Posterior cingulate gyrus (tissue), 11 donors: ENCODE data around the gene CACNA2D4.

ENCODE experiments used
- DNase-seq, 10 donors: peaks; one replicate each; pipeline versions ENCODE4 v3.0.0 to v3.0.0-alpha.2; 2020 to 2021; ENCODE audit warnings: mixed read lengths in 3 of 10
- intact Hi-C: fragments of 100-400 bp; cut with DNase I; formaldehyde crosslinking; loops from one replicate; pipeline ENCODE4 v1.15.1; 2023

CACNA2D4 gene

DNA sequence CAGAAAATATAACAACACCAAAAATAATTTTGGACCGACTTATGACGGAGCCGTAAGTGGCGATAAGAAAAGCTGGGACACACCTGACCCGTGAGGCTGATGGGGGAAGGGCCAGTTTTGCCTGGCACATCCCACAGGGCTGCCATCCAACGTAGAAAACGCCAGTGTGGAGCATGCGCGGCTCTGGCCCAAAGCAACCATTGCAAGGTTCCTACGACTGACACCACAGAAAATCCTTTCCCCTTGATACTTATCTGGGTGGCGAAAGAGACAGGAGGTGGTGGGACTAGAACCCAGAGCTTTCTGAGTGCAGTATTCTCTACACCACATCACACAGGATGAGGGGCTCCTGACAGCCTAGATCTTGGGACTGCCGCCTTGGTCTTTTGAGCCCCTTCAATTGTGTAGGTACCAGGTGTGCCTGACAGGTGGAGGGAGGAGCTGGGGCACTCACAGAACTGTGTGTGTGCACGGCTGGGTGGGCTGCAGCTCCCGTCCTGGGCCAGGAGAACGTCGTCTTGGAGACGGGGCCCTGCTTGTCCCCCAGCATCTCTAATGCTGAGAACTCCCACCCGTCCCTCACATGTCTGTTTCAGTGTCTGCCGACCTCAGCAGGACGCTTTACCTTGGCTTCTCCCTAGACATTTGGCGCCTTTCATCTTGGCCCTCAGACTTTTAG is 17.4 kb upstream of the CACNA2D4 start:
- peak in 7 of 10 donors; percentile 34 to 92 (median 75) for DNase-seq
- intact Hi-C loops, result no loop called here

DNA sequence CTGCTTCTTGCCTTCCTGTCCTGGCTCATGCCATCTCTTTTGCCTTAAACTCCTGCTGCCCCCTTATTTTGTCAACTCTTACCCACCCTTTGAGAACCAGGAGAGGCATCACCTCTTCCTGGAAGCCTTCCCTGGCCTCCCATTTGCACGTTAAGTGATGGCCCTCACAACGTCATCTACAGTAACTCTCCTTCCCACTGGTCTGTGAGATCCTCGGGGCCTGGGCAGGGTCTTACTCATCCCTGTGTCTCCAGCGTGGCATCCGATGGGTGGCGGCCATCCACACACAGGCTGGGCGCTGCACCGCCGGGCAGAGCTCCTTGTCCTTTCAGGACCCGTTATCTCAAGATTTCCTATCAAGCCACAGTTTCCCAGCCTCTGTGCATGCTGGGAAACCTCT is 16.8 kb upstream of the CACNA2D4 start:
- peak in 2 of 10 donors; percentile 79 to 85 for DNase-seq
- intact Hi-C loops, result no loop called here

DNA sequence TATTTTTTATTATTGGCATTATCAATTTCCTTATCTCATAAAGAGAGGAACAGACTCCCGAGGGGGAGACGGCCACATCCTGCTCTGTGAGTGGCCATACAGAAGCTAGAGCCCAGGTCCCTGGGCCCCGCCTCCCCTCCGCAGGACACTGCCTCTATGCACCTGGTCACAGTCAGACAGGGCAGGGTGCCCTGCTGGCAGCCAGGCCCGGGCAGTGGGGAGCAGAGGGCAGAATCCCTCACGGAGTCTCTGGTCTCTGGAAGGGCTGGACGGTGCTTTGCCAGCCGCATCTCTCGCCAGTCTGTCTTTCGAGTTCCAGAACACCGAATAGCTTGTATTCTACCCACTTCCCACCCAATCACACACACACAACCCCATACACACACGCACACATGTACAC is 16.4 kb upstream of the CACNA2D4 start:
- intact Hi-C loops, result no loop called here
- DNase-seq, result peak in 3 of 10 donors; percentile 13 to 82 (median 62)

DNA sequence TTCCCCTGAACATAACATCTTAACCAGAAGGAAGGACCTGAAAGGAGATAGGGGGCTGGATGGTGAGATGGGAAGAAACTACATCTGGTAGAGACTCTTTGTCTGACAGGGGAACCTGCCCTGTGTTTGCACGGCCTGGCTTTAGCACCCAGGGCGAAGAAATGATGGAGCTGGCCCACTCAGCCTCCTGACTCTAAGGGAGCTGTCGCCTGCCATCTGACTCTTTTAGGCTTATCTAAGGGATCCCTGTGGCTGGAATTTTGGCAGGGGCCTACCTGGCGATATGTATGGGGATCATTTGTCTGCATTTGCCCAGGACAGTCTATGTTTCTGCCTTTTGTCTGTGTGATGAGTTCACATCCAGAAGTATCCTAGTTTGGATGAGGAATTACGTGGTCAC is 15.6 kb upstream of the CACNA2D4 start:
- intact Hi-C loops, result no loop called here
- DNase-seq, result peak in 4 of 10 donors; percentile 2 to 56 (median 40)

DNA sequence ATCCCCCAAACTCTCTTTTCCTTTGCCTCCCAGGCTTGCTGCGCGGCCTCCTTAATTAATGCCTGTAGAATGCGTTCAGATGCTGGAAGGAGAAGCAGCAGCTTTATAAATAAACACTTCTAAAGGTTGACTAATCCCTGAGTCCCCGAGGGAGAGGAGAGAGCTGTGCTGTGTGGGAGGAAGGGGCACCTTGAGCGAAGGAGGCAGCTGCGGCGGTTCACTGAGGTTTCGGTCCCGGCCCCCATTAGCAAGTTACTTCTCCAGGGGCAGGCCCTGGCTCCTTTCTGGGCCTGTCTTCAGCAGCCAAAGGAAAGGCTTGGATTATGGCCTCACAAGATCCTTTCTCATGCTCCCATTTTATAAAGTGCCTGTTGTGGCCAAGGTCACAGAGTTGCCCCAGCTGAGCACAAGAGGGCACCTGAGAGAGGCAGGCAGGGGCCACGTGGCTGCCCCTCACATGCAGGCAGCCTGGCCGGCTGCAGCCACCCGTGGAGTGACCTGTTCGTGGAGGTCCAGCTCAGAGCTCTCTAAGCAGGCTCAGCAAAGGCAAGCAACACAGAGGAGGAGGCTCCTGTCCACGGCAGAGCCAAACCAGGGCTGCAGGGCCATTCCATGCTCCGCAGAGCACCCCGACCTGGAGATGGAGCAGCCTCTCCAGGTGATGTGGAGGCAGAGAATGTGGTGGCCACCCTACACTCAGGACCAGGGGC is 15.0 kb upstream of the CACNA2D4 start:
- intact Hi-C loops, result no loop called here
- peak in 5 of 10 donors; percentile 11 to 79 (median 64) for DNase-seq

DNA sequence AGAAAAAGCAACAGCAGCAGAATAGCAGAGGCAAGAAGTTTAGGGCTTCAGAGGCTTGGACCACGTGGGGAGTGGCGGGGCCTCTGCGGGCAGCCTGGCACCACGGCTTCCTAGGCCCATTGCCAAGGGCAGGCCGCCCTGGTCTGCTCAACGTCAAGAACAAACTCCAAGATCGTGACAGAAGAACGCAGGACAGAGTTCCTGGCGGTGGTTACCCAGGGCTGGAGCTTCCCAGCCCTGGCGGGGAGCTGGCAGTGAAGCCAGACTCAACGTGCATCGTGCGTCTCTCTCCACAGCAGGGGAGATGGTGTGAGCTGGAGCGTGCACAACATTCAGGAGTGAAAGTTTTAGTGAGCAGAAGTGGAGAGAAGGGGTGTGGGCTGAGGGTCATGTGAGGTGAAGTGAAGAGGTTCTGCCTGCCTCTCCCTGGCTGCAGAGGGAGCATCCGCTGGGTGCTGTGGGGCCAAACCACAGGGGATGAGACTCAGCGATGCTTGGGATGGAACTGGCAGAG is 13.9 kb upstream of the CACNA2D4 start:
- intact Hi-C loops, result no loop called here
- peak in 7 of 10 donors; percentile 46 to 93 (median 75) for DNase-seq

DNA sequence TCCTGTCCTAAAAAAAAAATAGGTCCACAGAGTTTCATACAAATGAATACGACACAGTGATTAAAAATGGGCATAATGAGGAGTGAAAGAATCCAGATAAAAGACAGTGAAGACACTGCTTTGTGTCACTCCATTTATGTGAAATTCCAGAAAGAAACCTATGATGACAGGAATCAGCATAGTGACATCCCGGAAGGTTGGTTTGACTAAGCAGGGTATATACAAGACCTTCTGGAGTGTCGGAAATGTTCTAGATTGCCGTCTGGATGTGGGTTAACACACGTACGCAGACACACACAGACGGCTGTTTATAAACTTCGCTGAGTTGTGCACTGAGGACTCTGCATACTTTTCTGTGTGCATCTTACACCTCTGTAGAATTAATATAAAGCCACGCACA is 13.2 kb upstream of the CACNA2D4 start:
- intact Hi-C loops, result no loop called here
- peak in 1 of 10 donors; percentile 13 for DNase-seq

DNA sequence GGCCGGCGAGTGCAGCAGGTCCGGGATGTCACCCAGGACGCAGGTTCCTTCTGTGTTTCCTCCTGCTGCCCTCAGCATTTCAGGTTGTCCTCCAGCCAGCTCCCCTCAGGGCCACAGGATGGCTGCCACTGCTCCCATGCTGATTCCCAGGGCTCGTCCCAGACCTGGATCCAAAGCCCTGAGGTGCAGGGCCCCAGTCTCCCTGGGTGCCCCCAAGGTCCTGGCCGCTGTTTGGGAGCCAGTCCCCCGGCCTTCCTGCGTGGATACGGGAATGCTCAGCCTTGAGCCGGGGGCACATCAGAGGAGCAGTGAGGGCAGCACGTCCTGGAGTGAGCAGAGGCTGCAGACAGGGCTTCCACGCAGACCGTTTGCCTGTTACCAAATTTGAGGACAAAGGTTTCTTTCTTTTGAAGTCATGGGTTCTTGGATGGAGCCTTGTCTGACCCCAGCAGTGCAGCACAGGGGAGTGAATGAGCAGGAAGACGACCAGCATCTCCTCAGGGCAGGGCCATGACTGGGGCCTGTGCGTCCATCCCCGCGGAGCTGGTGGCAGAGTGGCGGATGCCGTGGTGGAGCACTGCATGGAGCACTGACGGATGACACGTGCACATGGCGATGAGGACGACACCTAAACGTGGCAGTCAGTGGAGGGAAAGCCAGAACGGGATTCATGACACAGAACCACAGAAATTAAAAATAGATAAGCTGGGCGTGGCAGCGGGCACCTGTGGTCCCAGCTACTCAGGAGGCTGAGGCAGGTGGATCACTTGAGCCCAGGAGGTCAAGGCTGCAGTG is 12.5 kb upstream of the CACNA2D4 start:
- intact Hi-C loops, result no loop called here
- peak in 5 of 10 donors; percentile 11 to 71 (median 67) for DNase-seq

DNA sequence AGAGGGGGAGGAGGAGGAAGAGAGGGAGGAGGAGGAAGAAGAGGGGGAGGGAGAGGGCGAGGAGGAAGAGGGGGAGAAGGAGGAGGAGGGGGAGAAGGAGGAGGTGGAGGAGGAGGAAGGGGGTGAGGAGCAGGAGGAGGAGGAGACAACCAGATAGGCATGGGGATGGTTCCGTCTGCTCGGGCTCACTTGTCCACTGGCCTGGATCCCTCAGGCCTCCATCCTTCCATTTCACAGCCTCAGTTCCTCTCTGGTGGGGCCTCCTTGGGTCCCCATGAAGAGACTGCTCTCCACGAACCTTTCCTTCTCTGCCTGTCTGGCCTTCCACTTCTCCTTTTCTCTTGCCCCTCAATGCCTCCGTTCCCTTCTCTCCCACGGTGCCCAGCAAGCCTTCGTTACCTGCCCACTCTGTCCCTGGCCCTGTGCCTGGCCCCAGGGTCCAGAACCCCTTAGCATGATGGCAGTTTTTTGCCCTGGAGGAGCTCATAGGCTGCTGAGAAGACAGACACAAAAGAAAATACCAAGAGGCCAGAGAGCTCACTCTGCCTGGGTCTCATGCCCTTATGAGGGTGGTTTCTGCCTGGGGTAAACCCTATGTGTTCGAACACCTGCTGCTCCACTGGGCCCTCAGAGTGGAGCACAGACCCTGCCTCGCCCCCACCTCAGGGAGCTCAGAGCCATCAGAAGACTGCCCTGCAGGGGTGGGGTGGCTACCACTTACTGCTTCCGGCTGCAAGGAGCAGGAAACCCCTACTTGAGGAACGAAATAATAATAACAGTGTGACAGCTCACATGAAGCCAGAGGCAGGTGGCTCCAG is 11.7 kb upstream of the CACNA2D4 start:
- intact Hi-C loops, result no loop called here
- peak in 4 of 10 donors; percentile 6 to 42 (median 36) for DNase-seq

DNA sequence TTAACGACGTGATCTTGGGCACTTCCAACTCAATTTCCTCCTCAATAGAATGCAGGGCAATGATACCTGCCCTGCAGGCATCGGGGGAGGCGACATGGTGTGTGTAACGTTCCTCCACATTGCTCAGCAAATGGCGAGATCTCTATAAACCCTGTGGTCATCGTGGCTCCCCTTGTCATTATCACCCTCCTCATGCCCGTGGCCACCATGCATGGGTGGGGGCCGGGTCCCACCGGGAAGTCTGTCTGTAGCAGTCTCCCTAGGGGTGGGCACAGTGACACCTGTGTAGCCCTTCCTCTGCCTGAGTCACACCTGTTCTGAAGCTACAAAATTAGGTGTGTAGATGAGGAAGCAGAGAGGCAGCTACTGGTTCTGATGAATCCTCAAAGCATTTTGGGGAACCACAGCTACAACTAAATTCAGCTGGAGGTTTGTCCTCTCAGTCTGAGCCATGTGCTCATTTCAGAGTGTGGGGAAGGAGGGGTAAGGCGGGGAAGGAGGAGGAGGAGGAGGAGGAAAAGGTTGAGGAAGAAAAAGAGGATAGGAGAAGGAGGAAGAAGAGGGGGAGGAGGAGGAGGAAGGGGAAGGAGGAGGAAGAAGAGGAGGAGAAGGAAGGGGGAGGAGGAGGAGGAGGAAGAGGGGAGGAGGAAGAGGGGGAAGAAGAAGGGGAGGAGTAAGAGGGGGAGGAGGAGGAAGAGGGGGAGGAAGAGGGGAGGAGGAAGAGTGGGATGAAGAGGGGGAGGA is 11.0 kb upstream of the CACNA2D4 start:
- intact Hi-C loops, result no loop called here
- DNase-seq, result peak in 2 of 10 donors; percentile 20 to 80

DNA sequence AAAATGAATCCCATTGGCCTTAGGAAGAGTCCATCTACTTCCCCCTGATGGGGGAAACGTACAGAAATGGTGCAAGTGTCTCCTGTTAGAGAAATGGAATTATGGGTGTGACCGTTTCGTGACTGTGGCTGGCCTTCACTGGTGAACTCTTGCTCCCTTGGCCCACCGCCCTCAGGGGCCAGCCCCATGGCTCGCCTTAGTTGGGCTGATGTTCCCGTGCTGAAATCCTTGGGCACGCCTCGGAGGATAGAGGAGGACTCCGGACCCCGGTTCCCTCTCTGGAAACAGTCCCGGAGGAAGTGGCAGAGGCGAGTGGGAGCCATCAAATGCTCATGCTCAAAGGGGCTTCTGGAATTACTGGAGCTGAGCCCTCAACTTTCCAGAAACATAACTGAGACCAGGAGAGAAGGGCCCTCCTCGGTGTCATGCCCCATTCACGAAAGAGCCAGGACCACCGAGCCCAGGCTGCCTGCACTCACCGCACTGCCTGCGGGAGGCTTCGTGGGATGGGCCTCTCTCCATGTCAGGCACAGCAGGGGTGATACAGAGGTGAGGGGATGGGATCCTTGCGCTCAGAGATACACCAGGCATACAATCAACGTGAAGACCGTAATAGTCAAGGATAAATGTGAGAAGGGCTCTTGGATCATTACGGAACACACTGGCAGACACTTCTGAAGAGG is 10.1 kb upstream of the CACNA2D4 start:
- peak in 5 of 10 donors; percentile 5 to 75 (median 51) for DNase-seq
- intact Hi-C loops, result no loop called here

DNA sequence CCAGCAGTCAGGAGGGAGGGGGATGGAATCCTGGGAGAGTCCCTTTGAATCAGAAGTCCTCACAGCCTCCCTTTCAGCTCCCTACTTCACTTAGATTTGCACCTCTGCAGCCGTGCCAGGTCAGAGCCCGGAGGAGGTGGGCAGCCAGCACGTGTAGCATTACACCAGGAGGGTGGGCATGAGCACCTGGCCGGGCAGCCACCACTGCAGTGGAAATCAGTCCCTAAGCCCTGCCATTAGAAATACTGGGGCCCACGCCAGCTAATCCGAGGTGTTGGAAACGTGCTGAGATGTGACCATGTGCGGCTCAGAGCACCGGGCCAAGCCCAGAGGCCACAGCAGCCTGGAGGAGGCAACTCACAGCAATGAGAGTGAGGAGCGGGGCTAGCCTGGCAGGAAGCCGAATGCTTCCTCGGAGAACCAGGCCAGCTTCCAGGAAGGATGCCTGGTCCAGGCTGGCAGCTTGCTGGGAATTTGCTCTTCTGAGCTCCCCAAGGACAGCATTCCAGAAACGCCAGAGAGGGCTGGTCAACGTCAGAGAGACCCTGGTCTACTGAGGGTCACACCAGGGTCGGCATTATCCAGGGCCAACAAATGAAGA is 9.4 kb upstream of the CACNA2D4 start:
- intact Hi-C loops, result no loop called here
- peak in 5 of 10 donors; percentile 9 to 72 (median 50) for DNase-seq

DNA sequence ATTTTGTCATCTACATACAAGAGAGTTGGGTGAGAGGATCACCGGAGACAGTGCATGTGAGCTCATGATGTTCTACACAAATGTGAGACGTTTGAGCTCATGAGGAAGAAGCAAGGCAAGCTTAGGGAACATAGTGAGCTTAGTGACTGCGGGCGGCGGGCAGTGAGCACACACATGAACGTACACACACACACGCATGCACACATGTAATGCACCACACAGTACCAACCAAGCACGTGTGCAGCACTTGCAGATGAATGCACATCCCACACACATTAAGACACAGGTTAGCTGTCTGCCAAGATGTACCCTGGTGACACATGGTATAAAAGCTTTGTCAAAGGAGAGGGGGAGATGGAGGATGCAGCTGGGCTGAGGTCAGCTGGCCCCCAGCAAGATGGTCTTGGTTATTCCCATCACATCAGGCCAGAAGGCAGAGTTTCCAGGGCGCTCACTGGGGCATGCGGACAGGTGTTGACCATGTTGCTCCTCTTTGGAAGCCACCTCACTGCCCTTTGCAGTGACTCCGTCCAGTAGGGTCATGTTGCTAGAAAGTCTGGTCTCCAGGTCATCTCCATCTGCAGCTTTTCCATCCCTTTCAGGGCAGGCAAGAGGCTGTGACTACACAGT is 8.7 kb upstream of the CACNA2D4 start:
- peak in 4 of 10 donors; percentile 6 to 70 (median 30) for DNase-seq
- intact Hi-C loops, result no loop called here

DNA sequence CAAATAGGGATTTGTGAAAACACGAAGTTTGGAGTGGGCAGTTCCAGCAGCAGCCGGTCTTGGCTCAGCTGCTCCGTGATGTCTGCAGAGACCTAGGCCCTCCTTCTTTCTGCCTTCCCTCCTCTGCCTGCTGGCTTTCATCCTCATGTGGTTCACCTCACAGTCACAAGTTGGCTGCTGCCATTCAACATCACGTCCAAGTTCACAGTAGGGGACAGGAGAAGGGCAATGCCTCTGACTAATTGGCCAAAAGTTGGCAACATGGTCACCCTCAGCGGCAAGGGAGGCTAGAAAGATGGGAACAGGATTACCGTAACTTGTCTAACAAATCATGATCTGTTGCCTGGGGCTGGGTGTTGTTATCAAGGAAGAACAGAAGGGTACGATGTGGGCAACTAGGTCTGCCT is 7.8 kb upstream of the CACNA2D4 start:
- DNase-seq, result peak in 3 of 10 donors; percentile 2 to 14 (median 6)
- intact Hi-C loops, result no loop called here

DNA sequence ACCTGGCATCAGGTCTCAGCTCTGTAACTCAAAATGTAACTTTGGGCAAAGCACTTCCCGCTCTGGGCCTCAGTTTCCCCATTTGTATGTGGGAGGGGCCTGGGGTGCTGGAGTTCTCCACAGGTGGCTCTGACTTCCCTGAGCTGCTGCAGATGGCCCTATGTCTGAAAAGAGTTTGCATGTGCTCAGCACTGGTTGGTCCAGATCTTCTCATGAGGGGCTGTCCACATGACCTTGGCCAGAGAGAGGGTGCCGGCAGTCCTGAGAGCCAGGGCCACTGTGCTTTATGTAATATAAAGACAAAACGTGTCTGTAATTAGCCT is 7.2 kb upstream of the CACNA2D4 start:
- peak in 1 of 10 donors; percentile 54 for DNase-seq
- intact Hi-C loops, result no loop called here

DNA sequence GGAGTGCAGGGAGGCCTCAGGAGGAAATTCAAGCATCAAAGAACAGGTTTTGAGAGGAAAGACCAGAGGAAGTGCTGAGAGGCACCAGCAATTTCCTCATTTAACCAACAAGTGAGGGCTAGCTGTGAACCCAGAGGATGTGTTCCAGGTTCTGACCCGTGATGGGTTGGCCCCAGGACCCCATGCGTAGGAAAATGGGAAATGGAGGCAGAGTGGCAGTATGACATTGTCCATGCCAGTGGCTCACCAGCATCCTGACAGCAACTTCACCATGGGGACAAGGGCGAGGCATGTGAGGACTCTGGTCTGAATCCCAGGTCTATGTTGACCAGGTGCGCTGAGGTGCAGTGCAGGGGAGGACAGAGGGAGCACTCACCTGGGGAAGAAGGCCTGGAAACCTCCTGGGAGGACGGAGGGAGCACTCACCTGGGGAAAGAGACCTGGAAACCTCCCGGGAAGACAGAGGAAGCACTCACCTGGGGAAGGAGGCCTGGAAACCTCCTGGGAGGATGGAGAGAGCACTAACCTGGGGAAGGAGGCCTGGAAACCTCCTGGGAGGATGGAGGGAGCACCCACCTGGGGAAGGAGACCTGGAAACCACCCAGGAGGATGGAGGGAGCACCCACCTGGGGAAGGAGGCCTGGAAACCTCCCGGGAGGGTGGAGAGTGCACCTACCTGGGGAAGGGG is 6.7 kb upstream of the CACNA2D4 start:
- intact Hi-C loops, result no loop called here
- DNase-seq, result peak in 2 of 10 donors; percentile 1 to 46

DNA sequence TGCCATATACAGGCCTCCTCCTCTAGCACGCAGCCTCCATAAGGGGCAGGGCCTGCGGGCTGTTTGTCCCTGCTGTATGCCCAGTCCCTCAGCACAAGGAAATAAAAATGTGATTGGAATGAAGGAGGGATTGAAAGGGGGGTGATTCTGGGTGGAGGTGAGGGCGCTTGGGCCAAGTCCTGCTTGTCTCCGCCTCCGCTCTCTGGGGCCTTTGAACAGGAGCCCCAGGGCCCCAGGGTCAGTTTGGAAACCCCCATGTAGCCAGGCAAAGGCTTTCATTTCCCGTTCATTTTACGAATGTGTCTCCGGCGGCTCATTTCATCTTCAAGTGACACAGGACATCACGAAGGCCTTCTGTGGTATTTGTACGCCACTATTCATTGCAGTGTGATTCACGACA is 4.5 kb upstream of the CACNA2D4 start:
- intact Hi-C loops, result no loop called here
- peak in 2 of 10 donors; percentile 7 to 14 for DNase-seq
